Esophagus muscularis mucosa (tissue), 4 donors: Measurements from ENCODE around the gene SP8. TPM values are rescaled to one million over a fixed set of nuclear protein-coding genes. Genes with fewer than 3 reads are reported as not detected.

Source experiments
- DNase-seq: peaks from one replicate; pipeline ENCODE4 v3.0.0-alpha.2; 2017; ENCODE audit errors: extremely low spot score
- H3K27ac ChIP-seq, 4 donors: fragments of 200-600 bp; sonication (generic); replicated peaks in 1 of 4; 1 replicate in 3 of 4; 2 replicates in 1 of 4; pipeline ENCODE4 v1.5.1; 2016 to 2019; ENCODE audit warnings: mild to moderate bottlenecking in 1 of 4
- H3K27me3 ChIP-seq, 4 donors: fragments of 200-600 bp; sonication (generic); one replicate each; pipeline versions ENCODE4 v1.5.1 to v1.6.0; 2016 to 2019
- H3K36me3 ChIP-seq, 4 donors: fragments of 200-600 bp; sonication (generic); one replicate each; pipeline ENCODE4 v1.5.1; 2016 to 2019
- H3K4me1 ChIP-seq, 4 donors: fragments of 200-600 bp; sonication (generic); one replicate each; pipeline ENCODE4 v1.5.1; 2016 to 2019
- H3K4me3 ChIP-seq, 4 donors: fragments of 200-600 bp; sonication (generic); 1 replicate in 2 of 4; 2 replicates in 2 of 4; pipeline ENCODE4 v1.5.1; 2016 to 2019; ENCODE audit warnings: mild to moderate bottlenecking in 4 of 4, moderate library complexity in 1 of 4
- H3K9me3 ChIP-seq, 4 donors: fragments of 200-600 bp; sonication (generic); 1 replicate in 3 of 4; 2 replicates in 1 of 4; pipeline ENCODE4 v1.5.1; 2016 to 2019
- CTCF ChIP-seq, 3 experiments: fragments of 200-600 bp in 2 of 3; fragments of 450-650 bp in 1 of 3; sonication (generic) in 2 of 3; IDR thresholded peaks; one replicate each; pipeline ENCODE4 v1.5.1; 2017 to 2019; ENCODE audit warnings: antibody characterized with exemption in 3 of 3, mild to moderate bottlenecking in 2 of 3, moderate library complexity in 1 of 3
- EP300 ChIP-seq: sonication (generic); formaldehyde crosslinking; IDR thresholded peaks from one replicate; pipeline ENCODE4 v1.6.1; 2017; ENCODE audit warnings: antibody characterized with exemption
- POLR2A ChIP-seq: fragments of 450-650 bp; IDR thresholded peaks from one replicate; pipeline ENCODE4 v1.6.1; 2017; ENCODE audit warnings: antibody characterized with exemption, moderate library complexity, mild to moderate bottlenecking, low read depth
- POLR2AphosphoS5 ChIP-seq, 2 donors: sonication (generic); formaldehyde crosslinking; IDR thresholded peaks; one replicate each; pipeline ENCODE4 v1.6.1; 2017; ENCODE audit warnings: antibody characterized with exemption in 2 of 2
- WGBS: methylation state at CpG from one replicate; pipeline ENCODE4 v1.1.5; 2018; 5-methylcytosine and 5-hydroxymethylcytosine counted together
- intact Hi-C: fragments of 100-400 bp; cut with DNase I; formaldehyde crosslinking; loops from one replicate; pipeline ENCODE4 v1.15.1; 2023
- total RNA-seq, 4 donors: library from RNA; depleted of rRNA; stranded (reverse); fragments of >200 nt; gene quantifications; one replicate each; pipeline versions ENCODE4 v1.1.0 to v1.2.1, GENCODE V29; 2016

Gene SP8
- total RNA-seq, 4 donors from 2014 or later: not detected

GRCh38 chr7:20816372-20816959 is 29.8 kb upstream of the SP8 start:
- intact Hi-C loops: no loop called here
- no peak overlapping the region for H3K4me3 ChIP-seq
- no peak for DNase-seq
- TF ChIP-seq EP300: no peak
- TF ChIP-seq POLR2AphosphoS5 (IDR thresholded peaks at IDR 0.05): no peak
- no peak for TF ChIP-seq POLR2A
- TF ChIP-seq CTCF (IDR thresholded peaks at IDR 0.05): no peak
- no peaks in the 10 kb centered on the region for H3K36me3 ChIP-seq
- no peaks in the 10 kb centered on the region for H3K4me1 ChIP-seq
- no peaks in the 10 kb centered on the region for H3K27me3 ChIP-seq
- no peak overlapping the region for H3K27ac ChIP-seq
- H3K9me3 ChIP-seq: no peaks in the 10 kb centered on the region
- 26% methylated on average over 4 of the region's 4 CpGs for WGBS

GRCh38 chr7:20804345-20804744 is 17.7 kb upstream of the SP8 start:
- WGBS: 77% methylated on average over 3 of the region's 3 CpGs
- TF ChIP-seq EP300 (no peak), POLR2A (no peak), CTCF (IDR thresholded peaks at IDR 0.05) (no peak), POLR2AphosphoS5 (IDR thresholded peaks at IDR 0.05) (no peak)
- Histone ChIP-seq H3K4me1 (no peaks in the 10 kb centered on the region), H3K9me3 (peaks cover 0 to 10% (median 4%) of the 10 kb centered on the region in 4 donors), H3K27me3 (peaks cover 0 to 38% (median 0%) of the 10 kb centered on the region in 4 donors), H3K27ac (no peak overlapping the region), H3K4me3 (no peak overlapping the region), H3K36me3 (no peaks in the 10 kb centered on the region)
- no peak for DNase-seq
- intact Hi-C loops: no loop called here

GRCh38 chr7:20799566-20800366 is 13.1 kb upstream of the SP8 start:
- intact Hi-C loops: no loop called here
- no peak for TF ChIP-seq POLR2A
- TF ChIP-seq EP300: no peak
- no peak for TF ChIP-seq POLR2AphosphoS5 (IDR thresholded peaks at IDR 0.05)
- TF ChIP-seq CTCF (IDR thresholded peaks at IDR 0.05): no peak
- DNase-seq: no peak
- 59% methylated on average over 5 of the region's 5 CpGs for WGBS
- peaks cover 9 to 21% (median 21%) of the 10 kb centered on the region in 4 donors for H3K4me1 ChIP-seq
- H3K9me3 ChIP-seq: no peaks in the 10 kb centered on the region
- H3K27me3 ChIP-seq: peaks cover 19 to 60% (median 40%) of the 10 kb centered on the region in 4 donors
- H3K4me3 ChIP-seq: no peak overlapping the region
- no peaks in the 10 kb centered on the region for H3K36me3 ChIP-seq
- H3K27ac ChIP-seq: no peak overlapping the region

GRCh38 chr7:20798694-20799121 is 12.0 kb upstream of the SP8 start:
- peaks cover 19 to 71% (median 51%) of the 10 kb centered on the region in 4 donors for H3K27me3 ChIP-seq
- peaks cover 9 to 21% (median 21%) of the 10 kb centered on the region in 4 donors for H3K4me1 ChIP-seq
- intact Hi-C loops: no loop called here
- 8% methylated on average over 15 of the region's 15 CpGs for WGBS
- H3K4me3 ChIP-seq: peak overlapping the region; percentile 55 to 69 (median 58)
- H3K36me3 ChIP-seq: no peaks in the 10 kb centered on the region
- H3K9me3 ChIP-seq: no peaks in the 10 kb centered on the region
- DNase-seq: no peak
- TF ChIP-seq CTCF (IDR thresholded peaks at IDR 0.05) (no peak), EP300 (no peak), POLR2AphosphoS5 (IDR thresholded peaks at IDR 0.05) (no peak), POLR2A (no peak)
- H3K27ac ChIP-seq: no peak overlapping the region
